ENCODE results near the gene TCF7. TPM values are rescaled to one million over a fixed set of nuclear protein-coding genes. Genes with fewer than 3 reads are reported as not detected.
A peak's percentile ranks its signal among the peaks of the same experiment; 100 is the strongest.

Gene TCF7
- total and polyA plus RNA-seq, 2 of the 13 experiments (the other 11 are each of a cell fraction or from before 2014, with no cell fraction given) = 6.3 to 6.8 TPM

DNA sequence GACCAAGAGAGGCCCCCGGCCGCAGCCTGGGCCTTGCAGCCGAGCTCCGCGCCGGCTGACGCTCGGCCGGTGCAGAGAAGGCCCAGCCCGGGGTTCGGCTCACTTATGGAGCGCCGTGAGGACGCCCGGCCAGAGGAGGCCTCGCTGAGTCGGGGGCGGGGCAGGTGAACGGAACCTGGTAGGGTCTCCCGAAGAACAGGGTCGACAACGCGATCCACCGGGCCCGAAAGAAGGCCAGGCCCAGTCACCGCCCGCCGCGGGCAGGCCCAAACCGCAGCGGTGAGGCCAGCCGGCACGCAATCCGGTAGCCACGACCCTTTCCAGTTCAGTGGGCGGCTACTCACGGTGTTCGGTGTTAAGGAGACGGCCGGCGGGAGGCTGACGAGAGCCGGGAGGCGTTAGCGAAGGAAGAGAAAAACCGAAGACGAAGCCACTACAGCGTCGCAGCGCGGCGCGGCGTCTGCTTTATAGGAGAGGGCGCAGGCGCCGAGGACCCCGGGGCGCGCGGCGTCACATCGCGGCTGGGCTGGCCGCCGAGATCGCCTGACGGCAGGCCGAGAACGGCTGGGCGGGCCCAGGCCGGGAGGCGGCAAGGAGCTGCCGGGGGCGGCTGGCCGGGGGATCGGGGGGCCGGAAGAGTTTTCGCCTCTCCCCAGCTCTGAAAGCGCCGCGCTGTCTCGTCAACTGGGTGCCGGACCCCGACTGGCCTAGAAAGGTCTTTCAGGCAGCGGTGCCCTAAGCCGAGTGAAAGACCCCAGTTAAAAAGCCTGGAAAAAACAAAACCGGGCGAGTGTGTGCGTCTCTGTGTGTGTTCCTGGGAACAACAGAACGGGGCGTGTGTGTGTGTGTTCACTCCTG is 62.3 kb downstream of the TCF7 start, which contains the start of gene SKP1 (continued):
- TF ChIP-seq, protein P1, sequence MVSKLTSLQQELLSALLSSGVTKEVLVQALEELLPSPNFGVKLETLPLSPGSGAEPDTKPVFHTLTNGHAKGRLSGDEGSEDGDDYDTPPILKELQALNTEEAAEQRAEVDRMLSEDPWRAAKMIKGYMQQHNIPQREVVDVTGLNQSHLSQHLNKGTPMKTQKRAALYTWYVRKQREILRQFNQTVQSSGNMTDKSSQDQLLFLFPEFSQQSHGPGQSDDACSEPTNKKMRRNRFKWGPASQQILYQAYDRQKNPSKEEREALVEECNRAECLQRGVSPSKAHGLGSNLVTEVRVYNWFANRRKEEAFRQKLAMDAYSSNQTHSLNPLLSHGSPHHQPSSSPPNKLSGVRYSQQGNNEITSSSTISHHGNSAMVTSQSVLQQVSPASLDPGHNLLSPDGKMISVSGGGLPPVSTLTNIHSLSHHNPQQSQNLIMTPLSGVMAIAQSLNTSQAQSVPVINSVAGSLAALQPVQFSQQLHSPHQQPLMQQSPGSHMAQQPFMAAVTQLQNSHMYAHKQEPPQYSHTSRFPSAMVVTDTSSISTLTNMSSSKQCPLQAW (CRISPR knock-in tag; IDR thresholded peaks at IDR 0.05) = peak; percentile 59
- TF ChIP-seq STAT5B (CRISPR knock-in tag; IDR thresholded peaks at IDR 0.05) (no peak), FOXK1 (CRISPR knock-in tag; IDR thresholded peaks at IDR 0.05; ENCODE audit: borderline replicate concordance, low read depth) (no peak), ZKSCAN1 (IDR thresholded peaks at IDR 0.05; ENCODE audit: low read length) (no peak), MXD4 (CRISPR knock-in tag; IDR thresholded peaks at IDR 0.05) (no peak; the same call in 1 of the 2 replicates), ZNF747 (CRISPR knock-in tag; IDR thresholded peaks at IDR 0.05; ENCODE audit: borderline replicate concordance) (no peak; the same call in 1 of the 2 replicates), SNRNP70 (IDR thresholded peaks at IDR 0.05; ENCODE audit: low read depth, low read length) (no peak), NR1H2 (CRISPR knock-in tag; IDR thresholded peaks at IDR 0.05; ENCODE audit: borderline replicate concordance, low read depth) (peak; percentile 90; the same call in 1 of the 2 replicates), ZNF431 (CRISPR knock-in tag; IDR thresholded peaks at IDR 0.05; ENCODE audit: borderline replicate concordance, low read depth) (0 out of 2 replicates have a peak, but pooled peaks have one; percentile 83), NCOR1 (IDR thresholded peaks at IDR 0.05; ENCODE audit: borderline replicate concordance, low read length) (no peak), ZNF484 (CRISPR knock-in tag; IDR thresholded peaks at IDR 0.05; ENCODE audit: borderline replicate concordance, low read depth) (0 out of 2 replicates have a peak, but pooled peaks have one; percentile 44), SMAD9 (CRISPR knock-in tag; IDR thresholded peaks at IDR 0.05) (0 out of 2 replicates have a peak, but pooled peaks have one; percentile 24), YY1 (IDR thresholded peaks at IDR 0.05; ENCODE audit: insufficient read depth, insufficient replicate concordance, low read depth, low read length) (peak; percentile 61), ZNF879 (CRISPR knock-in tag; IDR thresholded peaks at IDR 0.05) (0 out of 2 replicates have a peak, but pooled peaks have one; percentile 39), PAWR (CRISPR knock-in tag; IDR thresholded peaks at IDR 0.05; ENCODE audit: borderline replicate concordance) (peak; percentile 90; the same call in 1 of the 2 replicates)
- TF ChIP-seq, protein P2, sequence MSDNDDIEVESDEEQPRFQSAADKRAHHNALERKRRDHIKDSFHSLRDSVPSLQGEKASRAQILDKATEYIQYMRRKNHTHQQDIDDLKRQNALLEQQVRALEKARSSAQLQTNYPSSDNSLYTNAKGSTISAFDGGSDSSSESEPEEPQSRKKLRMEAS (IDR thresholded peaks at IDR 0.05) = peak; percentile 75; the same call in 1 of the 2 replicates
- TF ChIP-seq, protein P3, sequence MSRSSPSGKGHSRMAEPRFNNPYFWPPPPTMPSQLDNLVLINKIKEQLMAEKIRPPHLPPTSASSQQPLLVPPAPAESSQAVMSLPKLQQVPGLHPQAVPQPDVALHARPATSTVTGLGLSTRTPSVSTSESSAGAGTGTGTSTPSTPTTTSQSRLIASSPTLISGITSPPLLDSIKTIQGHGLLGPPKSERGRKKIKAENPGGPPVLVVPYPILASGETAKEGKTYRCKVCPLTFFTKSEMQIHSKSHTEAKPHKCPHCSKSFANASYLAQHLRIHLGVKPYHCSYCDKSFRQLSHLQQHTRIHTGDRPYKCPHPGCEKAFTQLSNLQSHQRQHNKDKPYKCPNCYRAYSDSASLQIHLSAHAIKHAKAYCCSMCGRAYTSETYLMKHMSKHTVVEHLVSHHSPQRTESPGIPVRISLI (CRISPR knock-in tag; IDR thresholded peaks at IDR 0.05; ENCODE audit: borderline replicate concordance) = 0 out of 2 replicates have a peak, but pooled peaks have one; percentile 24
- TF ChIP-seq, protein P4, sequence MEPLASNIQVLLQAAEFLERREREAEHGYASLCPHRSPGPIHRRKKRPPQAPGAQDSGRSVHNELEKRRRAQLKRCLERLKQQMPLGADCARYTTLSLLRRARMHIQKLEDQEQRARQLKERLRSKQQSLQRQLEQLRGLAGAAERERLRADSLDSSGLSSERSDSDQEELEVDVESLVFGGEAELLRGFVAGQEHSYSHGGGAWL (CRISPR knock-in tag; IDR thresholded peaks at IDR 0.05) = peak; percentile 82
- TF ChIP-seq, protein P5, sequence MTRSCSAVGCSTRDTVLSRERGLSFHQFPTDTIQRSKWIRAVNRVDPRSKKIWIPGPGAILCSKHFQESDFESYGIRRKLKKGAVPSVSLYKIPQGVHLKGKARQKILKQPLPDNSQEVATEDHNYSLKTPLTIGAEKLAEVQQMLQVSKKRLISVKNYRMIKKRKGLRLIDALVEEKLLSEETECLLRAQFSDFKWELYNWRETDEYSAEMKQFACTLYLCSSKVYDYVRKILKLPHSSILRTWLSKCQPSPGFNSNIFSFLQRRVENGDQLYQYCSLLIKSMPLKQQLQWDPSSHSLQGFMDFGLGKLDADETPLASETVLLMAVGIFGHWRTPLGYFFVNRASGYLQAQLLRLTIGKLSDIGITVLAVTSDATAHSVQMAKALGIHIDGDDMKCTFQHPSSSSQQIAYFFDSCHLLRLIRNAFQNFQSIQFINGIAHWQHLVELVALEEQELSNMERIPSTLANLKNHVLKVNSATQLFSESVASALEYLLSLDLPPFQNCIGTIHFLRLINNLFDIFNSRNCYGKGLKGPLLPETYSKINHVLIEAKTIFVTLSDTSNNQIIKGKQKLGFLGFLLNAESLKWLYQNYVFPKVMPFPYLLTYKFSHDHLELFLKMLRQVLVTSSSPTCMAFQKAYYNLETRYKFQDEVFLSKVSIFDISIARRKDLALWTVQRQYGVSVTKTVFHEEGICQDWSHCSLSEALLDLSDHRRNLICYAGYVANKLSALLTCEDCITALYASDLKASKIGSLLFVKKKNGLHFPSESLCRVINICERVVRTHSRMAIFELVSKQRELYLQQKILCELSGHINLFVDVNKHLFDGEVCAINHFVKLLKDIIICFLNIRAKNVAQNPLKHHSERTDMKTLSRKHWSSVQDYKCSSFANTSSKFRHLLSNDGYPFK (CRISPR knock-in tag; IDR thresholded peaks at IDR 0.05; ENCODE audit: borderline replicate concordance) = no peak
- TF ChIP-seq, protein P6, sequence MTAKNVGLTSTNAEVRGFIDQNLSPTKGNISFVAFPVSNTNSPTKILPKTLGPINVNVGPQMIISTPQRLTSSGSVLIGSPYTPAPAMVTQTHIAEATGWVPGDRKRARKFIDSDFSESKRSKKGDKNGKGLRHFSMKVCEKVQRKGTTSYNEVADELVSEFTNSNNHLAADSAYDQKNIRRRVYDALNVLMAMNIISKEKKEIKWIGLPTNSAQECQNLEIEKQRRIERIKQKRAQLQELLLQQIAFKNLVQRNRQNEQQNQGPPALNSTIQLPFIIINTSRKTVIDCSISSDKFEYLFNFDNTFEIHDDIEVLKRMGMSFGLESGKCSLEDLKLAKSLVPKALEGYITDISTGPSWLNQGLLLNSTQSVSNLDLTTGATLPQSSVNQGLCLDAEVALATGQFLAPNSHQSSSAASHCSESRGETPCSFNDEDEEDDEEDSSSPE (CRISPR knock-in tag; IDR thresholded peaks at IDR 0.05) = peak; percentile 46; the same call in 1 of the 2 replicates

Data from HepG2 (cell line).